H1 (cell line): ENCODE measurements around the gene TRPM6. TPM values are rescaled to one million over a fixed set of nuclear protein-coding genes. Genes with fewer than 3 reads are reported as not detected.

Source experiments
- BACH1 ChIP-seq: IDR thresholded peaks from 2 replicates; pipeline ENCODE4 v1.6.1; 2012; ENCODE audit warnings: low read length, improper control_type of control experiment
- CEBPB ChIP-seq: IDR thresholded peaks from 2 replicates; pipeline ENCODE4 v1.6.1; 2012; ENCODE audit warnings: low read depth, low read length
- CHD7 ChIP-seq: fragments of 300-600 bp; sonication (generic); IDR thresholded peaks from 2 replicates; pipeline ENCODE4 v1.7.1; 2012; ENCODE audit warnings: low read length, moderate library complexity, mild to moderate bottlenecking, inconsistent platforms; ENCODE audit not compliant: insufficient replicate concordance
- FOSL1 ChIP-seq: IDR thresholded peaks from 2 replicates; pipeline ENCODE4 v1.6.1; 2011; ENCODE audit warnings: mild to moderate bottlenecking, low read depth, low read length, moderate library complexity; ENCODE audit not compliant: insufficient read depth
- HDAC2 ChIP-seq, 2 experiments: fragments of 300-600 bp in 1 of 2; sonication (generic) in 1 of 2; IDR thresholded peaks; 2 replicates each; pipeline ENCODE4 v1.6.1; 2011 to 2012; ENCODE audit warnings: low read depth in 2 of 2, low read length in 2 of 2, mild to moderate bottlenecking in 2 of 2, moderate library complexity in 2 of 2, borderline replicate concordance in 1 of 2, inconsistent platforms in 1 of 2
- SAP30 ChIP-seq: fragments of 300-600 bp; sonication (generic); IDR thresholded peaks from 2 replicates; pipeline ENCODE4 v1.7.1; 2012; ENCODE audit warnings: low read length, moderate library complexity, mild to moderate bottlenecking, inconsistent platforms; ENCODE audit not compliant: insufficient read depth, insufficient replicate concordance
- SP1 ChIP-seq: IDR thresholded peaks from 2 replicates; pipeline ENCODE4 v1.6.1; 2011; ENCODE audit warnings: low read depth, low read length
- SP4 ChIP-seq: IDR thresholded peaks from 2 replicates; pipeline ENCODE4 v1.6.1; 2012; ENCODE audit warnings: low read length, inconsistent platforms
- TCF12 ChIP-seq: IDR thresholded peaks from 2 replicates; pipeline ENCODE4 v1.6.1; 2011; ENCODE audit warnings: low read depth, mild to moderate bottlenecking, low read length
- polyA plus RNA-seq, 7 experiments: library from polyadenylated mRNA; depleted of rRNA in 3 of 7; stranded (reverse) in 5 of 7; unstranded in 2 of 7; fragments of >200 nt in 5 of 7; fragments of 200-250 nt in 2 of 7; gene quantifications; 1 replicate in 5 of 7; 2 replicates in 1 of 7; 4 replicates in 1 of 7; pipeline versions ENCODE4 v1.2.1 to v1.2.3, GENCODE V29; 2011 to 2013; ENCODE audit warnings: missing spikeins in 2 of 7, mixed read lengths in 2 of 7
- total RNA-seq: library from RNA; stranded (reverse); fragmentation: NEBNext Ultra II Directional; extraction: Animal tissue kit (Norgen Biotek cat#: 25700); gene quantifications from 2 replicates; pipeline ENCODE4 v1.2.1, GENCODE V29; 2021

The TRPM6 gene
- total and polyA plus RNA-seq, 2 of the 8 experiments (the other 6 are each of a cell fraction or from before 2014, with no cell fraction given) = 0.45 to 1.5 TPM

GRCh38 chr9:74838351-74838750 lies 49.4 kb downstream of the TRPM6 start (continued):
- TF ChIP-seq CHD7 (no peak), SP1 (no peak), TCF12 (no peak), CEBPB (no peak), BACH1 (no peak), SP4 (no peak), FOSL1 (no peak), SAP30 (no peak), HDAC2 (IDR thresholded peaks at IDR 0.05; ENCODE audit: borderline replicate concordance in 1 of 2, low read depth in 2 of 2, low read length in 2 of 2) (no peak)
